Measurements from ENCODE around the gene FAM53B.
"Not testable (repeated sequence)": the region's sequence is repeated elsewhere in the genome, so short reads cannot be mapped to it uniquely, and the experiment has no call there.

The FAM53B gene

DNA sequence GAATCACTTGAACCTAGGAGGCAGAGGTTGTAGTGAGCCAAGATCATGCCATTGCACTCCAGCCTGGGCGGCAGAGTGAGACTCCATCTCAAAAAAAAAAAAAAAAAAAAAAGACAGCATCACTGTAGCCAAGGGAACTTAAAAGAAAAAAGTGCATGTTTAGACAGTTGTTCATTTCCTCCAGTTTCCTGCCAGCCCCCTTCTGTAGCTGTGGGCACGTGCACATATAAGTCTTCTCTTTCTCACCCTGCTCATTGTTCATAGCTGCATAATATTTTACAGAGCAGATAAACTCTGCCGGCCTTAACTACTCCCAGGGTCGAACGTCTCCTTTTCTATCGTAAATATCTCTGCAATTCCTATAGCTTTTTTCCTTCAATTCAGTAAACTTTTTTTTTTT lies 149.9 kb downstream of the FAM53B start:
- no peak for DNase-seq

DNA sequence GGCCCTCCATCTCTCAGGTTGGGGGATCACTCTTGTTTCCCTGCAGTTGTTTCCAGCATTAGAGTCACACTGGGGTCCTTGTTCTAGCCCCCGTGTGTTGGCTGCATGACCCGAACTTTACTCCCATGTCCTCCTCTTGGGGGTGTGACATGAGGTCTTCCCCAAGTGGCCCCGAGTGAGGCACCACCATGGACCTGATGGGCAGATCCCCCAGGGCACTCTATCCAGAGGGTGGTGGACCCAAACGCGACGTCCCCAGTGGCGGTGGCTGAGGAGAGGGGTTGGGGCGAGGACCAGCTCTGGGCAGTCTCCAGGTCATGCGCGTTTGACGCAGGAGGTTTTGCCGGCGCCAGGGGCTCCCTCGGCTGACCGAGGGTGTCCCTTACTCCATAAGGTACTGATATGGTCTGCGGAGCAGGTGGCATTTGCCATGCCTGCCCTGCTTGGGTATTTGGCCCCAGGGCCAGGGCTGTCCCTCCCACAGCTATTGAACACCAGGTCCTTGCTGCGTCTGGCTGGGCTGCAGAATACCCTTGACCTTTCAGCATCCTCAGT lies 150.7 kb downstream of the FAM53B start:
- DNase-seq: no peak

DNA sequence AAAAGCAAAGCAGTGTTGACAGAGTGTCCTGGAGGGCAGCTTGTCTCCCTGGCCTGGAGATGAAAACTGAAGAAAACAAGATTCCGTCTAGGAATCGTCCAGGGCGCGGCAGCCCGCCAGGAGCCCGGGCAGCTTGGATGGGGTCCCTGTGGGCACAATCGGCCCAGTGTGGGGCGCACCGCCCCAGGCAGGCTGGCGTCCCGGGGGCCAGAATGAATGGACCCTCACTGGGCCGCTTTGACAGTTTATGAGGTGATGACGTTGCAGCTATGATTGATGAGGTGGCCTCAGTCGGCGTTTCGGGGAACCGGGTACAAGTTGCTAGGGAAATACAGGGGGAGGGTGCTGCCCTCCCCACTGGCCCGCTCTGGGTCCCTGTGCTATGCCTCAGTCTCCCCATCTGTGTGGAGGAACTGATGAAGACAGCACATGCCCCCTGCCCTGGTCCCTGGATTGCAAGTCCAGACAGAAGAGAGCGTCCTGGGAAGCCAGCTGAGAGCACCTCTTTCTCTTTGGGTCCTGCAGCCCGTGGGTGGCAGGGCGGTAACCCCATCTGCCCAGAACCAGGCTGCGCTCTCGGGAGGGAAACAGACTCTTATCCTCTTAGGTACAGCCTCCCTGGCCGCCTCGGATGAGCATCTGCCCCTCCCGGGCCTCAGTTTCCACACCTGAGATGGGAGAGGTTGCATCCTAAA lies 151.3 kb downstream of the FAM53B start:
- no peak for DNase-seq

DNA sequence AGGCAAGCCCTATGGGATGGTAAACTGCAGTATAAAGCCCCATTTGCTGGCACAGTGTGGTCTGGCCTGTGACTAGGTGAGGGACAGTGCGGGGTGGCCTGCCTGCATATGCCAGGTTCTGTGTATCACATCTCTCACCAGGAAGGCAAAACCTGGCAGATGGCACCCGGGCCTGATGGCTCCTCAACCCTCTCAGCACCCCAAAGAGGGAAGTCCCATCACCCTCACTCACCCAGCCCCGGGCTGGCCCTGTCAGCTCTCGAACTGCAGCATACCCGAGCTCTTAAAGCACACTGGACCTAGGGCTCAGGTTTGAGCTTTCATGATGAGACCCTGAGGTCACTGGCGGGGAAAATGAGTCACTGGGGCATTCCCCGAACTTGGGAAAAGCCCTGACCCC lies 152.1 kb downstream of the FAM53B start:
- DNase-seq: no peak

DNA sequence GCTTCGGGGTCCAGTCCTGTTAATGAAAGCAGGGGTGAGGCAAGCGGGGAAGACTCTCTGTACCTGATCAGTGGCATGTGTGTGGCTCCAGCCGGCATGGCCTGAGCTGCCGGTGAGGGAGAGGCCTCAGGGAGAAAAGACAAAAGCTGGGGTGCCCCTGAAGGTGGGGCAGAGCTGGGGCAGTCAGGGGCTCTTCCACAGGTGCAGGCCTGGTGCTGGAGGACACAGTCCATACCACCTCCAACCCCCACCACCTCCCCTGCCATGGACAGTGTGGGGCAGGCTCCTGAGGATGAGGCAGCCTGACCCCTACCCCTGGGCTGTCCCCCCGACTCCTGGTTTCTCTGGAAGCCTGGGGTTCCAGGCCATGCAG lies 153.1 kb downstream of the FAM53B start:
- DNase-seq: no peak

DNA sequence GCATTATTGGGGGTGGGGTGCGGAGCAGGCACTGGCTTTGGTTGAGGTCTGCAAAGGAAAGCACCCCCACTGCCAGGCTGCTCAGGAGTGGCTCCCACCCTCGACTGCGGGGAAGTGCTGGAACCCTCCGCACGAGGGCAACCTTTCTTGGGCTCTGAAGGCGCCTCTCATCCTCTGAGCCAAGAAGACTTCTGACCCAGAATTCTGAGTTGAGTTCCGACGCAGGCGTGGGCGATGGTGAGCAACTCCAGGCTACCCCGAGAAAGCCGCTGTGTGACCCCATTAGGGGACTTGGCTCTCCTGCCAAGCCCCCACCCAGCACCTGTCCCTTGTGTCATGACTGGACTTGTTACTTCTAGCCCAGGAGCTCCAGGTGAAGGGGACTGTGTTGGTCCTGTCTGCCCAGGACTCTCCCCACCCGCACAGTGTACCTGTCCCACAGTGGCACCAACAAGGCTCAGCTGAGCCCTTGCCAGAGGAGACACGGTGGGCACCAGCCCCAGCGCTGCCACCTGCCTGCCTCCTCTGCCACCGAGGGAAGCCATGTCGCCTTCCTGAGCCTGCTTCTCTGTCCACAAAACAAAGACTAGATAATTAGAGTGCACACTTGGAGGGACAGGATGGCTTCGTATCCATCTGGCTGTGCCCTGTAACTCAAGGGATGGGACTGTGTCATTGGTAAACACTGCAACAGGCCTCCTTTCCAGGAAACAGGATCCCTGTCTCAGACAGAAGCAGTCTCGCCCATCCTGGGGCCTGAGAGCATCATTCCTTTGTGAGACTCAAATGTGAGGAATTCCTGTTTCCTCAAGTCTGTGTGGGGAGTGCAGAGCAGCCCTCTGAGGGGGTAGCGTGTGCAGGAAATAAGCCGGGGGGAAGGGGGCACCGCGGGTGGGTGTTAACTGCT lies 153.7 kb downstream of the FAM53B start:
- DNase-seq: no peak

DNA sequence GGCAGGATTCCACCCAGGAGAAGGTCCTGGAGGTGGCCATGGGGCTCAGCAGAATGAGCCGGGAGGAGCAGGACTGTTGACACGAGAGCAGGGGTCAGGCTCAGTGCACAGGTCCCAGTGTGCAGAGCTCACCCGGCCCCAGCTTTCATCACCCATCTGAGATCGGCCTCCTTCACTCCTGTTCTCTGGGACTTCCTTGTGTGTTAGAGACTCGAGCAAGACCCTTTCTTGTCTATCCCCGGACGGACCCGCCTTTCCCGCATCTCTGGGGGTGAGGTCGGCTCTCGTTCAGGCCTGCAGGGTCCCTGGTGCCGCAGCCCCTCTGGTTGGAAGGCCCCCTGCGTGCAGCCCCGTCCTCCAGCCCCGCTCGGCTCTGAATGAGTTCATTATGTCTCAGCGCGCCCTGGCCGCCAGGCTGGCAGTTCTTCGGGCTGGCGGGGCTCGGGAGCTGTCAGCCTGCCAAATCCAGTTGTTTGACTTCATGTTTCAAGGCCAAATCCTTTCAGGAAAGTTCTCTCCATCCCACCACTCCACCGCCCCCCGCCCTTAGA lies 154.6 kb downstream of the FAM53B start:
- DNase-seq: no peak

DNA sequence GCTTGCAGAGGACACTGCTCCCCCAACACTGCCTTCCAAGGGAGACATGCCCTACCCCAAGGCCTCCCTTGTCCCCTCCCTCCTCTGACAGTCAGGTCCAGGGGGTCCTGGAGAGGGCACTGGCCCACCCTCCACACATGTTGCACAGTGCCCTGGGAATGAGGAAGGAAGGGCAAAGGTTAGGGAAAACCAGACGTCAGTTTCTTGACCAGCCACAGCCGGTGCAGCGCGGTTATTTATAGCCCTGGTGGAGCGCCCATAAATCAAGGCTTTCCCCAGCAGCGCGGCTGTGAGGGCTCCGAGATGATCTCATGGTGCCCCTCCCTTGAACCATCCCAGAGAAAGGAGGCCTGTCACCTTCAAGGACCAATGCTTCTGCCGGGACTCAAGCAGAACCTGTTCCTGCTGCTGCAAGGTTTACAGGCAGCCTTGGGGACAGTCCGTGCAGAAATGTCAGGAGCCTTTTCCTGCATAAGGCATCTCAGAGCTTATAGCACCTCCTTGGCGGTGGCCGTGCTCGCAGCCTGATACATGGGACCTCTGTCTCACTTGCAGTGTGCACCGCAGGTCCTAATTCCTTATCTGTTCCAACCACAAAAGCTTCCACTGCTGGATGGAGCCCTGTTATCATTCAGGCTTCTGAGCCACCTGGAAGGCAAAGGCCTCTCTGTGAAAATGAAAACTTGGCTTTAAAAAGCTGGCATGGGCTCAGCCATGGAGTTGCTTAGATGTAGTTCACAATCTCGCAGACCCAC lies 155.3 kb downstream of the FAM53B start:
- DNase-seq: no peak

DNA sequence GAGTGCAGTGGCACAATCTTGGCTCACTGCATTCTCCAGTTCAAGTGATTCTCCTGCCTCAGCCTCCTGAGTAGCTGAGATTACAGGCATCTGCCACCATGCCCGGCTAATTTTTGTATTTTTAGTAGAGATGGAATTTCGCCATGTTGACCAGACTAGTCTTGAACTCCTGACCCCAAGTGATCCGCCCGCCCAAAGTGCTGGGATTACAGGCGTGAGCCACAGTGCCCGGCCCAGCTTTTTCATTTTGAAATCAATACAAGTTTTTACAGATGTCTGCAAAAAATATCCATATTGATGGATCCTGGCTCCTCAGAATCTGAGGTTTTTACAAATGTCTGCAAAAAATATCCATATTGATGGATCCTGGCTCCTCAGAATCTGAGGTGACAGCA lies 155.8 kb downstream of the FAM53B start:
- DNase-seq: not testable (repeated sequence)

DNA sequence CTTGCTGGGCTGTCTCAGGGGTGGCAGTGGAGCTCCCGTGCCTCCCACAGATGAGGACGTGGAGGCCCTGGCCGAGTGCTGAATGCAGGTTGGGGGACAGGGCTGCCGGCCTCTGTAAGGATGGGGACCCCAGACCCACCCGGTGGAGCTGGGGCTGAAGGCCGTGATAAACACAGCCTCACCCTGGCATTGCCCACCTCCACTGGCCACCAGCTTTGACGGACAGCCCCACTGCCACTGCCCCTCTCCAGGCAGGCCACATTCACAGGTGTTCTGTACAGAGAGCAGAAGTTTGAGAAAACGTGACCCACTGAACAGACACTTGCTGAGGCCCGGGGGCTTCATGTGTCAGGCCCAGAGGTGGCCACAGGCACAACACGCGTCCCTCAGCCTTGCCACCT lies 156.4 kb downstream of the FAM53B start:
- no peak for DNase-seq

DNA sequence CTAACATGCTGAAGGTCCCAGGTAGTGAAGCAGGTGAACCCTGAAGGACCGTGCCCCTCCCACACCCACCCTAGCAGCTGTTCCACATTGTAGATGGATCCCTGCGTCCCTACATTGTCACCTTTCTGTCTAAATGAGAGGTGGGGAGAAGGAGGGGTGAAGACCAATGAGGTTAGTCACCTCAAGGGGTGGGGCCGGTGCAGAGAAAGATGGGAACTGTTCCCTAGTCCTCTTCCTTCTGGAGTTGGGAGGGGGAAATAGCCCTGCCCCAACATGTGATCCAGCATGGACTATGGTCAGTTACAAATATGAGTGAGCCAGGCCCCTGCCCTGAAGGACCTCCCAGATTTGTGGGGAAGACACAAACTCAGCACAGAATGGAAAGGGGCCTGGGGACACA lies 158.0 kb downstream of the FAM53B start:
- no peak for DNase-seq

DNA sequence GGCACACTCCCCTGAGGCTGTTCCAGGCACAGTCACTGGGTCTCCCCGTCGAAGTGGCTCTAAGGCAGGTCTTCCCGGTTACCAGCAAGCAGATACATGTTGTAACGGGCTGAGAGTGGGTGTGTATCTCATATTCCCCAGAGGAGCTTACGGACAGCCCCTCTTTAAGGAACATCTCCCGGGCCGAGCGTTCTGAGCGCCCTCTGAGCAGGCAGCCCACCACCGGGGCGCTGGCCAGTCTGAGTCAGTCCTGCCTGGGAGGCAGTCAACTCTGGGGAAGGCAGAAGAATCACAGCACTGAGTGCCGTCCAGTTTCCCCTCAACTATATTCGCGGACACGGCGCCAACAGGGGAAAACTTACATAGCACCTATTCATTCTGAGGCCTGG lies 165.2 kb downstream of the FAM53B start:
- DNase-seq: no peak

DNA sequence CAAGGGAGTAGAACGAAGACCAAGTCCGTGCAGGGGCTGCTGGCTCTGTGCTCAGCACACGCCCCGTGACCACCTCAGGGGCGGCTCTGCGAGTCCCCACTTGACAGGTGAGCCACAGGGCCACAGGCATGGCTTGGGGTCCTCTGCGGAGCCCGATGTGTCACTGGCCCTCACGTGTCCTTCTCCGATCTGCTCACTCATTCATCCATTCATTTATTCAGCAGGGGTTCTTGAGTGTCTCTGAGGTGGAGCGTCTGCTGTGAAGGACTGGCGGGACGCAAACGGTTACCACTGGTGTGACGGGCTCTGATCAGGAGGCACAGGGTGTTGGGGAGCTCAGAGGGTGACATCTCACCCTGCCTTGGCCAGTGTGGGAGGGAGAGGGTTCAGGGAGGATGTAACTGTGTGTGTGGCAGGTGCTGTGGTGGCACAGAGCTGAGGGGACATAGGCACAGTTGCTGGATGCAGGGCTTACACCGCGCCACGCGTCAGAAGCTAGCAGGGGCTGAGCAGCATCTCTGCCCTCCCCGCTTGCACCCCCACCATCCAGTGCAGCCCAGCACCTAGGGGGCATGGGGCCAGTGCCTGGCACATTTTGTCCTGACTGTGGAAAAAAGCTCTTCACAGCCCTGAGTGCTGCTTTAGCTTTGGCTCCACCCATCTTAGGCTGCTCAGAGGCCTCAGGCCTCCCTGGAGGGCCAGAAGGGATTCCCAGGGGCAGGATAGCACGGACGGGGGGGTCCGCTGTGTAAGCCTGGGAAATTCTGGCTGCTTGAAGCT lies 165.8 kb downstream of the FAM53B start:
- no peak for DNase-seq

DNA sequence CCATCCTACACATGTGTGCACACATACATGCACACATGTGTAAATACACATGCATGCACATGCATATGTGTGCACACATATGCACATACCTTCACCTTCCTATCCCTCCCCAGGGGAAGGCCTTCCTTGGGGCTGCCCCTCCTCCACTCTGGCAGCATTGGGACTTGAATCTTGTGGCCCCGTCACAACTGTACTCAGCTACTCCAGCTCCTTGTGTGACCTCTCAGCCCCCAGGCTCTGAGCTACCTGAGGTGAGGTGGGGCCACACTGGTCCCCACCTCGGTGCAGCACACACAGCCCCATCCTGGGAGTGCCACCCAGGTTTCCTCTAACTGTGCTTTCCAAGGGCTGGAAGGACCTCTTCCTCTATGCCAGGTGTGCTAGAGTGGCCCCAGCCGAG lies 166.5 kb downstream of the FAM53B start:
- no peak for DNase-seq

DNA sequence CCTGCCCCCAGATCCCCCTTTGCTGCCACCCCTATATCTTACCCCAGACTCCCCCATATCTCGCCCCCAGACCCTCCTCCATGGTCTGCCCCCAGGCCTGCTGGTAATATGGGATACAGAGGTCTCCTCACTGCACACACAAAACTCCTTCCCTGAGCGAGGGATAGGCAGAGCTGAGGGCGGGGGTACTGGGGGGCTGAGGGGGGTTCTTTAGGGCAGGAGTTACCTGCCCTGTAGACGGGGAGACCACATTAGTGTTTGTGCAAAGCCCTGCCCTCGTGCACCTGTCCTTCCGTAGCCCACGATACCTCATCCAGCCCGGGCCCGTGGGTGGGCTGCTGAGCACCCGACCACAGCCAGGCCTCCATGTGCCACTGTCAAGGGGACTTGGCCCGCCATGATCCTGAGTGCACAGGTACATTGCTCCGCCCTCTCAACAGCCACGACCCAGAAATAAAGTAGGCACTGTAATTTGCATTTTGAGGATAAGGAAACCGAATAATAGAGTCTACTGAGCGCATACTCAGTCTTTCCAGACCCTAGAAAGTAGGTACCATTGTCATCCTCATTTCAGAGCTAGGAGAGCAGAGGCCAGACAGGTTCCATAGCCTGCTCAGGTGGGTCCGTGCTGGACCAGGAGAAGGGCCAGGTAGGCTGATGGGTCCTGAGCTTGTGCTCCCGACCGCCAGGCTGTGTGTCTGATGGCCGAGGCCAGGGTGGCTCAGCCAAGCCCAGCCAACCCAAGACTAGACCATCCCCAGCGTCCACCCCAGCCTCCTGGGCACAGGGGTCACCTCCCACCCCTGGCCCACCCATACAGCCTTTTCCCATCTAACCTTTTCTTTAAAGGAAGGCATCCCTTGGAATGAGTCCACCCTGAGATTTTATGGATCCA lies 167.4 kb downstream of the FAM53B start:
- no peak for DNase-seq

DNA sequence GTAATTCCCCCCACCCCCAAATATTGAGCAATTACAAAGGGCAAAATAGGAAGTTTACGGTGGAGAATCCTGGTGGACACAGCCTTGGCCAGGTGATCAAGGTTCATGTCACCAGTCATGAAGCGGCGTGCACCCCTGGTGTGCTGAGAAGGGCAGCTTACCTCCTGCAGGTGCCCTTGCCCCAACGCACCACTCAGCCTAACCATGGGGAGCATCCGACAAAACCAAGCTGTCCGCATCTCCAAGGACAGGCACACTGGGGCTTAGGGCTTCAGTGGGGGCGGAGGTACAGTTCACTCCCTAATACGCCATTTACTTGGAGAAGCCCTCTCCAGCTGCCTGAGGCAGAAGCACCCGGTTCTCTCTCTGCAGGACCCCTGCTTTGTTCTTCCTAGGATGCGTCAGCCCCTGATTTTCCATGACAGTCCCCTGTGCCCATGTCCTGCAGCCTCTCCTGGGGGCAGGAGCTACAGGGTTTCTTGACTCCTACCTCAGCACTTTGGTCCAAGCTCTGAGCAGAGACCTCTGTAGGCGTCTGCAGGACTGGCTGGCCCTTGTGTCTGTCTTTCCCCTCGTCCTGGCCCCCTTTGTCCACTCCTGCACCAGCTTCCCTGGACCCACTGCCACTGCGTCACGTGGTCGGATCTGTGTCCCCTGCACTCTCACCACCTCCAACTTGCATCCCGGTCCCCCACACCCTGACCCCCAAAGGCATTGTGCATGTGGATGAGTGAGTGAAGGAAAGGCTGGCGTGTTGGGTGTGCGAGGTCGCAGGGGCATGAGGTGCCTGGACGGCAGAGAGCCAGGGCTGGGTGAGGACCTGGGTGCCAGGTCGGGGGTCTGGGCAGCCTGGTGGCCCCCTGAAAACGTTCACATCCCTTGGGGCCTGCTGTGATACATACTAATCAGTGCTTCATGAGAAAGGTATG lies 168.8 kb downstream of the FAM53B start:
- DNase-seq: no peak

DNA sequence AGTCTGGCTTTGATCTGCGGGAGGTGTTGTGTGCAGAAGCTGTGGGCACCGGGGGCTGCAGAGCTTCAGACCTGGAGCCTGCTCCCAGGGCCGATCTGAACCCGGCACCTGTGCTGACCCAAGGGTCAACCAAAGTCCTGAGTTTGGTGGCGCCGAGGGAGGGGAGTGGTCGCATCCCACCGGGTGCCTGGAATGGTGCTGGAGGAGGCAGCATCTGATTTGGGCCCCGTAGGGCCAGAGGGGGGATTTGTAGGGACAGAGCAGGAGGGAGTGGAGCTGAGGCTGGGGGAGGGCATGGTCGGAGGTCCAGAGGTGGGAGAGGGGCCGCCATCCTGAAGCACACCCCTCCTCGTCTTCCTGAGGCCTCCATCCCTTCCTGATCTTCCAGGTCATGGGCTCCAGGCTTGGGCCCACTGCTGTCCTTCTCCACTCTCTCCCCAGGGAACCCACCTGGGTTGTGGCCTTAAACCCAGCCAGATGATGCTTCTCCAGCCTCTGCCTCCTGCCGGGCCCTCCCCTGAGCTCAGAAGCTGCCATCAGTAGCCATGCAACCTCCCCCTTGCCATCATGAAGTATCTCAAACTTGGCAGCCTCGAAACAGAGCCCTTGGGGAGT lies 169.6 kb downstream of the FAM53B start:
- DNase-seq: no peak

DNA sequence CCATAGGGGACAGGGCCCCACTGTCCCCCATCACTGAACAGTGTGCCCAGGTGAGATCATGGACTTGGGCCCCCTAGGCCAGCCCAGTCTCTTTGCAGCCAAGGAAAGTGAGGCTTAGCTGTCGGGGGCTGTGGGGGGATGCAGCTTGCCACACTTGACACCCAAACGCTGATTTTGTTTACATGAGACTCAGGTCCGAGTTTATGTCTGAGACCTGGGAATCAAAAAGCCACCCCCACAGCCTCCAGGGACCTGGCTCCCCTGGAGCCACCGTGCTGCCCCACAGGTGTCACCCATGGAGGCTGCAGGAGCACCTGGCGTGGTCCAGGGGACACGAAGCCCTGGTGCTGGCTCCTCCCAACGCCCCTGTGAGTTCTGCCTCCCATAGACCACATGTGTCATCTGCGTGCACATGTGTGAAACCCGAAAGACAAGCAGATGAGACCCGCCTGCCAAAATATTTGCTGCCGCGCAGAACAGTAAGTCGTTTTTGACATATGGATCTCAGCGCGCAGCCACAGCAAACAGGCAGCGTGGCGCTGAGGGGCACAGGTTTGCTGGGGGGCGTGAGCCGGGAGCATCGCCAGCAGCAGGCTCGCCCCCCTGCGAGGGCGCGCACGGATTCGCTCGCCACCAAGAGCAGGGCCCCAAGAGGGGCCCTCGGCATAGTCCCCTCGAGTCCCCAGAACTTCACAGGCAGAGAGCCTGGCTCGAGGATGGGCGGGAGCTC lies 170.3 kb downstream of the FAM53B start:
- DNase-seq: no peak

DNA sequence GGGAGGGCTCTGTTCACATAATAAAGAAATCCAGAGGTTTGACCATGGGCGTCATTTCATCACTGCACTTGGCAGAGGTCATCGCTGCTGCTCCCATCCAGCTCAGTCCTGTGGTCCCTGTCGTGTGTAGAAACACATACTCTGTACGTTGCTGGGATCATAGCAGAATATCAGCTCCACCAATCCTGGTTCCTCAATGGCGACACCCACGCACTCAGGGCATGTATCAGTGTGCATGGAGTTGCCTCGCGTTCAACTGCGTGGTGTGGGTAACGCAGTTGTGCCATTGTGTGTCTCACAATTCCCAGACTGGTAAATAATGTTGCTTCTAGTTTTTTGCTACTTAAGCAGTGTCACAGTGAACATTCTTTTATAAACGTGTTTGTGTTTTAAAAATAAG lies 171.4 kb downstream of the FAM53B start:
- DNase-seq: no peak
